IPS DF 6.9 (cell line): ENCODE data around the gene SRR.

Experiments
- DNase-seq: peaks from one replicate; pipeline ENCODE4 v3.0.0-alpha.2; 2013; ENCODE audit warnings: low read depth, low spot score
- H3K27ac ChIP-seq: one replicate; pipeline ENCODE4 v1.5.1; 2013; ENCODE audit warnings: low read length, control low read depth
- H3K27me3 ChIP-seq: 2 replicates; pipeline ENCODE4 v1.6.1; 2013; ENCODE audit warnings: mild to moderate bottlenecking, low read length; ENCODE audit not compliant: control insufficient read depth, insufficient read depth
- H3K36me3 ChIP-seq: 2 replicates; pipeline ENCODE4 v1.6.1; 2013; ENCODE audit warnings: low read length; ENCODE audit not compliant: control insufficient read depth, insufficient read depth
- H3K4me1 ChIP-seq: 2 replicates; pipeline ENCODE4 v1.6.1; 2013; ENCODE audit warnings: low read length; ENCODE audit not compliant: control insufficient read depth, insufficient read depth
- H3K4me3 ChIP-seq: 2 replicates; pipeline ENCODE4 v1.5.1; 2013; ENCODE audit warnings: mild to moderate bottlenecking, low read length
- H3K9me3 ChIP-seq: 2 replicates; pipeline ENCODE4 v1.6.1; 2013; ENCODE audit warnings: low read length, inconsistent platforms; ENCODE audit not compliant: control insufficient read depth, insufficient read depth
- WGBS: extraction: QIAGEN DNeasy Blood & Tissue Kit; methylation state at CpG from one replicate; pipeline ENCODE4 v1.1.7; 2013; ENCODE audit warnings: mixed read lengths, missing lambda C conversion rate; ENCODE audit not compliant: insufficient read length, insufficient coverage; 5-methylcytosine and 5-hydroxymethylcytosine counted together

The SRR gene

GRCh38 chr17:2370211-2370589, 66.5 kb downstream of the SRR start:
- no peak for DNase-seq
- no peak overlapping the region for H3K4me3 ChIP-seq
- peaks cover 3% of the 10 kb centered on the region; the same call in 1 of the 2 replicates for H3K36me3 ChIP-seq
- no peaks in the 10 kb centered on the region for H3K9me3 ChIP-seq
- H3K27me3 ChIP-seq, result no peaks in the 10 kb centered on the region
- H3K27ac ChIP-seq, result no peak overlapping the region
- no CpG with 5 or more reads among the region's 11 CpGs for WGBS
- no peaks in the 10 kb centered on the region; the same call in 1 of the 2 replicates for H3K4me1 ChIP-seq

- no CpG with 5 or more reads among the region's 30 CpGs for WGBS
- DNase-seq, result no peak
- no peak overlapping the region for H3K4me3 ChIP-seq
- no peaks in the 10 kb centered on the region for H3K27me3 ChIP-seq
- no peak overlapping the region for H3K27ac ChIP-seq
- peaks cover 5% of the 10 kb centered on the region; the same call in 1 of the 2 replicates for H3K36me3 ChIP-seq
- H3K4me1 ChIP-seq, result no peaks in the 10 kb centered on the region; the same call in 1 of the 2 replicates
- H3K9me3 ChIP-seq, result no peaks in the 10 kb centered on the region
Measured at GRCh38 chr17:2371183-2372130, 67.7 kb downstream of the SRR start.

GRCh38 chr17:2372180-2372579, 68.4 kb downstream of the SRR start:
- WGBS, result no CpG with 5 or more reads among the region's 26 CpGs
- Histone ChIP-seq H3K9me3 (no peaks in the 10 kb centered on the region), H3K27ac (no peak overlapping the region), H3K36me3 (peaks cover 10% of the 10 kb centered on the region; the same call in 1 of the 2 replicates), H3K4me1 (no peaks in the 10 kb centered on the region; the same call in 1 of the 2 replicates), H3K4me3 (no peak overlapping the region), H3K27me3 (no peaks in the 10 kb centered on the region)
- DNase-seq, result no peak

- H3K36me3 ChIP-seq, result peaks cover 10% of the 10 kb centered on the region; the same call in 1 of the 2 replicates
- H3K9me3 ChIP-seq, result no peaks in the 10 kb centered on the region
- H3K27me3 ChIP-seq, result no peaks in the 10 kb centered on the region
- no peak for DNase-seq
- no peak overlapping the region for H3K27ac ChIP-seq
- no peaks in the 10 kb centered on the region; the same call in 1 of the 2 replicates for H3K4me1 ChIP-seq
- WGBS, result no CpG with 5 or more reads among the region's 16 CpGs
- no peak overlapping the region for H3K4me3 ChIP-seq
Measured at GRCh38 chr17:2372681-2373080, 68.9 kb downstream of the SRR start.

GRCh38 chr17:2373179-2373578, 69.4 kb downstream of the SRR start:
- no CpG with 5 or more reads among the region's 18 CpGs for WGBS
- H3K4me3 ChIP-seq, result no peak overlapping the region

More at GRCh38 chr17:2373179-2373578, 69.4 kb downstream of the SRR start:
- Histone ChIP-seq H3K4me1 (no peaks in the 10 kb centered on the region; the same call in 1 of the 2 replicates), H3K9me3 (no peaks in the 10 kb centered on the region), H3K36me3 (peaks cover 10% of the 10 kb centered on the region; the same call in 1 of the 2 replicates), H3K27me3 (no peaks in the 10 kb centered on the region), H3K27ac (no peak overlapping the region)
- DNase-seq, result no peak
